ENCODE measurements around the gene FCGR2B.
"Not testable (repeated sequence)": the region's sequence is repeated elsewhere in the genome, so short reads cannot be mapped to it uniquely, and the experiment has no call there.

FCGR2B gene

DNA sequence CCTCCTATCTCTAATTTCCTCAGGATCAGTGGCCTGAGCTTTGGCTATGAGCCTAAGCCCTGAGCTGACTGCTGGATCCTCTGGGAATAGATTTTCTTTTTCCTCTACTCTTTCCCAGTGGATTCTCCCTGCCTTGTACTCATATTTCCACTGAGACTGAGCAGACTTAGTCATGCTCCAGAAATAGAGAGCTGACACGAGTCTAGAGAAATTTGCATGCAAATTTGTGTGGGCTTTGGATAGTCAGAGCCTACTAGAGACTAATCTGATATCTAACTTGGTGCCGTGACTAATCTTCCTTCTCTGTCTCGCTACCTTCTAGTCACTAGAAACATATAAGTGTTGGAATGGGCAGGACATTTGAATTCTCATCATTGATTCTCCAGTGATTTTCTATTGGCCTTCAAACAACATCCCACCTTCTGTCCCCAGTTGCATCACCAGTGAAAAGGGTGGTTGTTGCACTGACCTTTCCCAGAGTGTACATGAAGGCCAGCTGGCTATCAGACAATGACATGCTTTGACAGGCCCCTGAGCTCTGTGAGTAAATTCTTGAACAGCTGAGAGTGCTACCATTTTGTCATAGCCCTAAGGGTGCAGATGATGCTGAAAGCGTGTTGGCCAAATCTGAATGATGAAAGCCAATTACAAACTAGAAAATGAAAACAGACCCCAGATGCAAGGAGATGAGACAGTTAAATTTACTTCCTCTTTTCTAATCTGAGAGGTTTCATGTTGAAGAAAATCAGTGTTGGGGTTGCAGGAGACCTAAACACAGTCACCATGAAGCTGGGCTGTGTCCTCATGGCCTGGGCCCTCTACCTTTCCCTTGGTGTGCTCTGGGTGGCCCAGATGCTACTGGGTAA lies 43.8 kb downstream of the FCGR2B start, which contains the start of gene FCRLA:
FCRLA (plus strand) TSS at position 748 of the 866 bp plus-strand sequence; CDS start at position 784, 36 bp downstream.
- no peak for DNase-seq

DNA sequence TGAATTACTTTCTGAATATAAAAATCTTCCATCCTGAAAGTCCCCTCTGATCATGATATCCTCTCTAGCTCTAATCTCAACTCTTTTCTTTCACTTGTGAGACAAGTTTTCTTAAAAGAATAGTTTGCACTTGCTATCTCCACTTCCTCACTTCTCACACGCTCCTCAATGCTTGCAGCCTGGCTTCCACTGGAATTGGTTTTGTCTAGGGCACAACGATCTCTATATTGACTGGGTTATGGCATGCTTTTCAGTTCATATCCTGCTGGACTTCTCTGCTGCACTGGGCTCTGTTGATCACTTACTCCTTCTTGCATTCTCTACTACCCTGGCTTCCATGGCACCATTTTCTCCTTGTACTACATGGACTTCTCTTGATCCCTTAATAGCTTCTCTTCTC lies 44.6 kb downstream of the FCGR2B start:
- no peak for DNase-seq

DNA sequence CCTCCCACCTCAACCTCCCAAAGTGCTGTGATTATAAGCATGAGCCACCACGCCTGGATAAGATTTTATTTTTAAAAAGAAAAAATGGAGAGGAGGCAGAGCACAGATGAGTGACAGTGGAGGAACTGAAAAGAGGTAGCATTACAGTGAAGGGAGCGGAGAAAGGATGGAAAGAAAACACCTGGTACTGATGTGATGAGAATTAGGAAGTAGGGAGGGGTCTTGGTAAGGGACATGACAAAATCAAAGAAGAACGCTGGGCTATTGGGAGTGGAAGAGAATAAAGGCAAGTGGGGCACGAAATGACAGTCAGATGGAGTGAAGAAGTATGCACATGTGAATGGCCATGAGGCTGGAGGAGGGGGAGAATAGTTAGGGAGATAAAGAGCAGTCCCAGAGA lies 46.4 kb downstream of the FCGR2B start:
- no peak for DNase-seq

GRCh38 chr1:161710560-161710959 lies 47.6 kb downstream of the FCGR2B start:
- no peak for DNase-seq

GRCh38 chr1:161718559-161719324 lies 55.8 kb downstream of the FCGR2B start:
- DNase-seq = no peak

DNA sequence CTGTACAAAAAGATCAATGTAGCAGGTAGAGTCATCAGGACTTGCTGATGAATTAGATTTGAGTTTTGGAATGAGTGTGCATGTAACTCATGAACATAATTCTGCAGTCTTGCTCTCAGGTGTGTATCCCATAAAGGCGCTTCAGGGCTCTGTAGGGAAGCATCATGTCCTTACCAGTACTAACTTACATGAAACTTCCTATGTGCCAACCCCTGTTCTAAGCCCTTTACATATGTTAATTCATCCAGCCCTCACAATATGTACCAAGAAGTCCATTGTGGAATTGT lies 56.3 kb downstream of the FCGR2B start:
- DNase-seq = no peak

DNA sequence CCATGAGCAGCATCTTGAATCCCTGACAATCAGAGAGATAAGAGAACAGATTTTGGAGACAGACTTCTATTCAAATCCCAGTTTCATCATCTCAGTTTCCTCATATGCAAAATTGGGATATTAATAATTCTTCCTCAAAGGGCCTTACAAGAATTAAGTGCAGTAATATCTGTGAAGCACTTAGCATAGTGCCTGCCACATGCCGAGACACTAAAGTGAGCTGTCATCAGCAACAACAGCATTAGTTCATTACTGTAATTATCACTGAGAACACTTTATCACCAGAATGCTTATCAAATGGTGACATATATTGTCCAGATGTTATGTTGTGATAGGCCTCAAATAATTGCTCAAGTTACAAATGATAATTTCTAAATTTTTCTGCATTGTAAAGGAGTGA lies 57.5 kb downstream of the FCGR2B start:
- DNase-seq = no peak

GRCh38 chr1:161720956-161721737 lies 58.2 kb downstream of the FCGR2B start, which contains the start of gene FCRLB:
Gene FCRLB, plus strand, starts transcription at chr1:161721544. Its CDS starts 1,129 bp downstream, at chr1:161722673.
- DNase-seq = no peak

DNA sequence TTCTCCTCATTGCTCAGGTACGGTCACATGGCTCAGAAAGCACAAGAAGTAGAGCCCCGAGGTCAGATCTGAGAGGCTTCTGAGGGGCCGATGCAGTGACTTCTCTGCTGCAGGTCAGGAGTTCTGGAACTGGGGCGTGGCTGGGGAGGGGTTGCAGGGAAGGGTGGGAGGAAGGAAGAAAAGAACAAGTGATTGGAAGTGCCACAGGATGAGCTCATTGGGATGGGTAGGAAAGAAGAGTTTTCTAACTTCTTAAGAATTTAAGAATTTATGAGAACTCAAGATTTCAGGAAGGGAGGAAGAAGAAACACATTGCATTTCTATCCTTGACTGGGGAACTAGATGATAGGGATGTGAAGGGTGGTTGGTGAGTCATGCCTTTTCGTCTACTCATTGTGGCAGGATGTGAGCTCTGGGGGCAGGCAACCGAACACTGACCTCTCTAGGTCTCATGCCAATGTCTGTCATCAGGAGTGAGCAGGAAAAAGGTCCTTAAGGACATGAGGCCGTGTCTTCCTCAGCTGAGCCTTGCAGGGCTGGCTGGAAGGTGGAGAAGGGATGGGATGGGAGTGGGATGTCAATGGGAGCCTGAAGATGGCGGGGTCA lies 58.9 kb downstream of the FCGR2B start:
- no peak for DNase-seq

DNA sequence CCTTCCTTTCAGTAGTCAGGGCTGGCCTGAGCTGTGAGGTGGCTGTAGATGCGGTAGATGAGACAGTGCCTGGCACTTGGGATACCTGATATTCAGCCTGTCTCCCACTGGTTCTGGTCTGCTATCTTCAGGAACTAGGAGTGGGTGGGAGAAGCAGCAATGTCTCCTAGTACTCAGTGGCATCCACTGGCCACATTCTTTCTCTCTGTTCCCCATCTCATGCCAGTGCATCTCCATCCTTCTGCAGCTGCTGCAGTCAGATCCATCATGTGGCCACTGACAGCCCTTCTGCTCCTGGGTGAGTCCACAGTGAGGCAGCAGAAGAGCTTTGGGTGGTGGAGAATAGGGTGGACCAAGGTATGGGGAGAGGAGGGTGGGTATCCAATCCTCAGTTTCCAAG lies 59.5 kb downstream of the FCGR2B start:
- no peak for DNase-seq

GRCh38 chr1:161723459-161724141 lies 60.7 kb downstream of the FCGR2B start:
- DNase-seq = no peak

- DNase-seq = not testable (repeated sequence)
Observed at GRCh38 chr1:161725258-161725907, 62.4 kb downstream of the FCGR2B start.

- peak in 1 of 2 experiments; percentile 21 for DNase-seq
Observed at GRCh38 chr1:161725908-161726472, 63.0 kb downstream of the FCGR2B start.

DNA sequence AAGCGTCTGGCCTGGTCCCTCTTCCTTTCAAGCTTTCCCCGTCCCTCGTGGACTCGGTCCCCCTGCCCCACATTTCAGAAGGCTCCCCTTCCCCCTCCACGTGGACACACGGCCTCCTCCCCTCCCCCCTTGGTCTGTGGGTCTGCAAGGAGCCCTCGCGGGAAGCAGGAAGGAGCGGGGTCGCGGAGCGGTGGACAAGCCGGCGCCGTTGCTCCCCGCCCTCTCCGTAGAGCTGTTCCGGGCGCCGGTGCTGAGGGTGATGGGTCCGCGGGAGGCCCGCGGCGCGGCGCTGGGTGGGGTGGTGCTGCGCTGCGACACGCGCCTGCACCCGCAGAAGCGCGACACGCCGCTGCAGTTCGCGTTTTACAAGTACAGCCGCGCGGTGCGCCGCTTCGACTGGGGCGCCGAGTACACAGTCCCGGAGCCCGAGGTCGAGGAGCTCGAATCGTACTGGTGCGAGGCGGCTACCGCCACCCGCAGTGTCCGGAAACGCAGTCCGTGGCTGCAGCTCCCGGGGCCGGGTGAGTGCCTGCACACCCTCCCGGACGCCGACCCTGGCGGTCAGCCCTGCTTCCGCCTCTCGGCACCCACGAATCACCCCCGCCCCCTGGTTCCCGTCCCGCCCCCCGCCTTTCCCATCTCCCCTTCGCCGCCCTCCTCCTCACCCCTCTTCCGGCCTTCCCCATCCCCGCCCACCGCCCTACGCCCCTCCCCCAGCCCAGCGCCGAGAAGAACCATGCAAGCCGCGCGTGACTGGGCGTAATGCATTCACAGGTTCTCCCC lies 63.7 kb downstream of the FCGR2B start:
- peak in 1 of 2 experiments; percentile 40 for DNase-seq

- DNase-seq = no peak
Observed at GRCh38 chr1:161727256-161727924, 64.4 kb downstream of the FCGR2B start.

Data from NCI-H446 (cell line).